Glomerular visceral epithelial cell (primary cell): Measurements from ENCODE around the gene RALY.
A peak's percentile ranks its signal among the peaks of the same experiment; 100 is the strongest.

Experiments
- DNase-seq: peaks from one replicate; pipeline ENCODE4 v3.0.0-alpha.2; 2016; ENCODE audit errors: extremely low spot score

The RALY gene

GRCh38 chr20:34047010-34047687, 53.4 kb downstream of the RALY start:
- no peak for DNase-seq

- DNase-seq, result no peak
These were observed 54.2 kb downstream of the RALY start for GRCh38 chr20:34047917-34048316.

- no peak for DNase-seq
These were observed 55.7 kb downstream of the RALY start for GRCh38 chr20:34049389-34049788.

- DNase-seq, result no peak
These were observed 56.4 kb downstream of the RALY start for GRCh38 chr20:34049897-34050695.

- DNase-seq, result no peak
These were observed 58.7 kb downstream of the RALY start for GRCh38 chr20:34052414-34052813.

- no peak for DNase-seq
These were observed 61.6 kb downstream of the RALY start for GRCh38 chr20:34055290-34055689.

GRCh38 chr20:34058831-34059230, 65.1 kb downstream of the RALY start:
- peak; percentile 31 for DNase-seq

- no peak for DNase-seq
These were observed 67.3 kb downstream of the RALY start for GRCh38 chr20:34060970-34061369.

GRCh38 chr20:34061695-34062094, 68.0 kb downstream of the RALY start:
- no peak for DNase-seq

GRCh38 chr20:34062570-34063482, 69.1 kb downstream of the RALY start:
- DNase-seq, result no peak

GRCh38 chr20:34064286-34064685, 70.6 kb downstream of the RALY start:
- no peak for DNase-seq

GRCh38 chr20:34065260-34065659, 71.5 kb downstream of the RALY start:
- DNase-seq, result peak; percentile 27

GRCh38 chr20:34066476-34067090, 72.9 kb downstream of the RALY start:
- no peak for DNase-seq

- no peak for DNase-seq
These were observed 74.3 kb downstream of the RALY start for GRCh38 chr20:34068001-34068400.

- peak; percentile 84 for DNase-seq
These were observed 75.8 kb downstream of the RALY start for GRCh38 chr20:34069341-34070078.

GRCh38 chr20:34070079-34070439, 76.3 kb downstream of the RALY start:
- no peak for DNase-seq

GRCh38 chr20:34070859-34071258, 77.1 kb downstream of the RALY start:
- DNase-seq, result no peak

- DNase-seq, result no peak
These were observed 78.4 kb downstream of the RALY start for GRCh38 chr20:34072076-34072475.

GRCh38 chr20:34072778-34073177, 79.1 kb downstream of the RALY start:
- DNase-seq, result no peak

GRCh38 chr20:34074101-34074760, 80.5 kb downstream of the RALY start:
- DNase-seq, result no peak

GRCh38 chr20:34075647-34076046, 81.9 kb downstream of the RALY start:
- no peak for DNase-seq
